ENCODE measurements around the gene GOLGA6L10.
"Not testable (repeated sequence)": the region's sequence is repeated elsewhere in the genome, so short reads cannot be mapped to it uniquely, and the experiment has no call there.

Gene GOLGA6L10

GRCh38 chr15:82349375-82349774, at the start of gene GOLGA6L10:
Gene GOLGA6L10, minus strand, starts transcription at chr15:82349475. Its CDS starts 100 bp downstream, at chr15:82349375.
- CTCF ChIA-PET; DNase-seq (ENCODE audit: extremely low spot score); POLR2A ChIA-PET: not testable (repeated sequence)

DNA sequence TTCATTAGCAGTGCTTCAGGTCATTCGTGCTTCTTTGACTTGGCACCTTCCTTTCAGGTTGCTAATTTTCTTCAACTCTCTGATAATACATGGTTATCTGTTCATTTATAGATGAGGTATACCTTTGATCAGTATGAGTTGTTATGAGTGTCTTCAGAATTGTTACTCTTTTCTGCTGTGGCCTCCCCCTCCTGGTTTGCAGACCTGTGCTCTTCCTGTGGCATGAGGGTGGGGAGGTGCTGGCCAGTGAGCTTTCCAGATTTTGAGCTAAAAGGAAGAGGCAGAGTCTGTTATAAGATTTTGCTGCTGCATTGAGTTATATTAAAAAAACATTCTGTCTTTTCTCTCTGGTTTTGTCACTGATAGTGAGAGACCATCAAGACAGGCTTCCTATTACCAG, 49.5 kb upstream of the GOLGA6L10 start:
- POLR2A ChIA-PET: no interaction called here
- TF ChIP-seq, protein P1, sequence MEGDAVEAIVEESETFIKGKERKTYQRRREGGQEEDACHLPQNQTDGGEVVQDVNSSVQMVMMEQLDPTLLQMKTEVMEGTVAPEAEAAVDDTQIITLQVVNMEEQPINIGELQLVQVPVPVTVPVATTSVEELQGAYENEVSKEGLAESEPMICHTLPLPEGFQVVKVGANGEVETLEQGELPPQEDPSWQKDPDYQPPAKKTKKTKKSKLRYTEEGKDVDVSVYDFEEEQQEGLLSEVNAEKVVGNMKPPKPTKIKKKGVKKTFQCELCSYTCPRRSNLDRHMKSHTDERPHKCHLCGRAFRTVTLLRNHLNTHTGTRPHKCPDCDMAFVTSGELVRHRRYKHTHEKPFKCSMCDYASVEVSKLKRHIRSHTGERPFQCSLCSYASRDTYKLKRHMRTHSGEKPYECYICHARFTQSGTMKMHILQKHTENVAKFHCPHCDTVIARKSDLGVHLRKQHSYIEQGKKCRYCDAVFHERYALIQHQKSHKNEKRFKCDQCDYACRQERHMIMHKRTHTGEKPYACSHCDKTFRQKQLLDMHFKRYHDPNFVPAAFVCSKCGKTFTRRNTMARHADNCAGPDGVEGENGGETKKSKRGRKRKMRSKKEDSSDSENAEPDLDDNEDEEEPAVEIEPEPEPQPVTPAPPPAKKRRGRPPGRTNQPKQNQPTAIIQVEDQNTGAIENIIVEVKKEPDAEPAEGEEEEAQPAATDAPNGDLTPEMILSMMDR (IDR thresholded peaks at IDR 0.05; ENCODE audit: control extremely low read depth, extremely low read depth, low read depth, missing control alignments): no peak
- CTCF ChIA-PET: interaction anchor here (0.9 kb wide), 1 partner anchor 132 kb away, joined by 4 read pairs; no protein-coding TSS in a partner anchor
- DNase-seq (ENCODE audit: extremely low spot score): no peak

DNA sequence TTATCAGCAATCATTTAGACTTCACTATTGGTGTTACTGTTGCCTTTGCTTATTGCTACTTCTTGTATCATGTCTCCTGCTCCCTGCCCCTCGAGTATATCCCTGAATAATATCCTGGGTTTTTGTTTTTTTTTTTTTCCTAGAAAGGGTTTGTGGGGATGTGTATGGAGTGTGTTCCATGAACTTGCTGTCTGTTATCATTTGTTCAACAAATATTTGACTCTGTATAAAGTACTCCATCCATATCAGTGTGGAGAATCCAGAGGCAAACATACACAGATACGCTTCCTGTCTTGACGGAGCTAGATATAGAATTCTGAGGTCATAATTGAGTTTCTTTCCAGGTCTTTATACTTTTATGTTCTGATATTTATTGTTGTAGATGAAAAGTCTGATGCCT, 48.5 kb upstream of the GOLGA6L10 start:
- CTCF ChIA-PET: no interaction called here
- TF ChIP-seq, protein P1 (IDR thresholded peaks at IDR 0.05; ENCODE audit: control extremely low read depth, extremely low read depth, low read depth, missing control alignments): no peak
- POLR2A ChIA-PET: no interaction called here
- no peak for DNase-seq (ENCODE audit: extremely low spot score)

DNA sequence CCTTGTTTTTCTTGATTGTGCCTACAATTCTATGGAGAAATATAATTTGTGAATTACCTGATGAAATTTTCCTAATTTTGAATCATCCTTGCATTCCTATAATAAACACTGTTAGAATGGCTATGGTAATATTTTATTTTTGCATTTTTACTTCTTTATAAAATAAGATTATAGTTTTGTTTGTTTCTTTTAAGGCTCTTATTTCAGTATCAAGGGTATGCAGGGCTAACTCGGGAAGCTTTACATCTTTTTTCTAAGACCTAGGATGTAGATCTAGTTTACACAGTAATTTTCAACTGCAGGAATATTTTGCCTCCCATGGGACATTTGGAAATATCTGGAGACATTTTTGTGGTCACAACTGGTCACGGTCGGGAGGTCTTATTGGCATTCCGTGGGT, 46.5 kb upstream of the GOLGA6L10 start:
- POLR2A ChIA-PET; CTCF ChIA-PET; DNase-seq (ENCODE audit: extremely low spot score): not testable (repeated sequence)

DNA sequence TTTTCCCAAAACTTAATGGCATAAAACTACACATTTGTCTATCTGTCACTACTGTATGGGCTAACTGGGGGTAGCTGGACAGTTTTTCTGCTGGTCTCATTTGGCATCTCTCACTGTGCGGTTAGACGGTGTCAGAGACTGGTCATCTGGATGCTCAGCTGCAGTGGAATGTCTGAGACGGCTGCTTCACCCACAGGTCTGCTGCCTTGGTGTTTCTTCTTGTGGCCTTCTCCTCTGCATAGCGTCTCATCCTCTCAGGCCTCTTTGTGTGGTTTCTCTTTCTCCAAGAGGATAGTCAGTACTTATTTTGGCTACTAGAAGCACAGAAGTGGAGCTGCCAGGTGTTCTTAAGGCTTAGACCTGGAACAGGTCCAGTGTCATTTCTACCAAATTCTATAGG, 44.4 kb upstream of the GOLGA6L10 start:
- ChIA-PET POLR2A (no interaction called here), CTCF (no interaction called here)
- TF ChIP-seq, protein P1 (IDR thresholded peaks at IDR 0.05; ENCODE audit: control extremely low read depth, extremely low read depth, low read depth, missing control alignments): no peak

GRCh38 chr15:82392077-82392476, 42.8 kb upstream of the GOLGA6L10 start:
- POLR2A ChIA-PET; DNase-seq (ENCODE audit: extremely low spot score); CTCF ChIA-PET: not testable (repeated sequence)

More for the DNA sequence above, 44.4 kb upstream of the GOLGA6L10 start:
- no peak for DNase-seq (ENCODE audit: extremely low spot score)

- CTCF ChIA-PET; DNase-seq (ENCODE audit: extremely low spot score); POLR2A ChIA-PET: not testable (repeated sequence)
Observed at GRCh38 chr15:82390152-82390551, 40.9 kb upstream of the GOLGA6L10 start.

DNA sequence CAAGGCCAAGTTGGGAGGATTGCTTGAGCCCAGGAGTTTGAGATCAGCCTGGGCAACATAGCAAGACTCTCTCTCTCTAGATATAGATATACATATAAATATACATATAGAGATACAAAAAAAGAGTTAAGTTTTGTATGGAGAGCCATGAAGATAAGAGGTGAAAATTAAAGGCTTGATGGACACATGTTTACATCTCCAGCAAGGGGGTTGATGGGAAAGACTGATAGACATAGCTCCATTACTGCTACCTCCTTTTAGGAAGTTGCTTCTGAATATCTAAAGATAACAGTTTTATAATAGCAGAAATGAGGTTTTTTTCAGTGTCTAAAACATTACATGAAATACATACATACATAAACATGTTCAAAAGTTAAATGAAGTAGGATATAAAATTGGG, 37.9 kb upstream of the GOLGA6L10 start:
- CTCF ChIA-PET, POLR2A ChIA-PET: not testable (repeated sequence)

DNA sequence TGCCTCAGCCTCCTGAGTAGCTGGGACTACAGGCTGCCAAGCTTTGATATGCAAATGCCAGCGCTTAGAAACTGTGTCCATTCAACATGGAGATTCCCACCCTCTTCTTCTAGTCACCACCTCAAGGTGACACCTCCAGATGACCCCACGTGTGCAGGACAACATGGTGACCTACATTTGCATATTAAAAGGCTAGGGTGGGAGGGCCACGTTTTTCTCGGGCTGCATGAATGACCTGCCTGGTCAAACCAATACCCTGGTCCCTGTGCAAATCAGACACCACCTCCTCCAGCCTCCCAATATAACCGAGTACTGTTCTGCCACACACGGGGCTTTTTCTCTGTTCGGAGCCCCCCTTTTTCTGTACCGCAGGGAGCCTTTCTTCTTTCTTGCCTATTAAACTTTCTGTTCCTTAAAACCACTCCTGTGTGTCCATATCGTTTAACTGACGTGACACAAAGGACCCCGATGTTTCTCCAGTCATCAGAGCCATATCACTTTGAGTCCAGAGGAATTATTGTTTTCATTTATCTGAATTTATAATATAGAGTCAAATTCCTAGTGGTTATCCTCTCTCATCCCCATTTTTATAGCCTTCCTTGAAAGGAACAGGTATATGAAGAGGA, 32.2 kb upstream of the GOLGA6L10 start:
- CTCF ChIA-PET; DNase-seq (ENCODE audit: extremely low spot score); POLR2A ChIA-PET: not testable (repeated sequence)

More for the DNA sequence above, 37.9 kb upstream of the GOLGA6L10 start:
- DNase-seq (ENCODE audit: extremely low spot score): not testable (repeated sequence)

DNA sequence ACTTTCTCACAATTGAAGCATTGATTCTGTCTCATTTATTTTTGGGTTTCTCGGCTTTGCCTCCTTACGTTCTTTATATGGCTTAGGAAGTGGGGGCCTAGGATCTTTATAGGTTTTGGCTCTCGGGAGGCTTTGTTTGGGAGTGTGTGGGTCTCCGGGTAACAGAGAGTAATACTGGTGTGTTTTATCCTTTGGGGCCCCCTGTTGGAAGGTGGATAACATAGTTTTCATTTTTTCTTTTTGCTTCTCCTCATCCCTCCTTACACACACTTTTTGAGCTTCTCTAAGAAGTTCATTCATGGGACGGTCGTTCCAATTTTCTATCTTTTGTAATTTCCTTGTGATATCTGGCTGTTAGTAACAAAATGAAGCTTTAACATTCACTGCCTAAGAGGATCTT, 30.3 kb upstream of the GOLGA6L10 start:
- CTCF ChIA-PET: interaction anchor here (1.6 kb wide), 1 partner anchor 32 kb away, joined by 3 read pairs; no protein-coding TSS in a partner anchor
- POLR2A ChIA-PET; DNase-seq (ENCODE audit: extremely low spot score): not testable (repeated sequence)

- DNase-seq (ENCODE audit: extremely low spot score); POLR2A ChIA-PET; CTCF ChIA-PET: not testable (repeated sequence)
Observed at GRCh38 chr15:82373661-82374060, 24.4 kb upstream of the GOLGA6L10 start.

Measured in GM10248 (cell line).